ENCODE results near the gene VN1R5. TPM values are rescaled to one million over a fixed set of nuclear protein-coding genes. Genes with fewer than 3 reads are reported as not detected.

The VN1R5 gene
- not detected in 2 replicates for total RNA-seq

GRCh38 chr1:247255772-247256171 lies at the start of gene VN1R5:
Gene VN1R5, plus strand, starts transcription at chr1:247256072.

Other genes with a start within 250 kb of the VN1R5 start
- 3.0 and 4.2 TPM in 2 replicates for gene ZNF695, start 248.0 kb upstream of the VN1R5 start, total RNA-seq
- 2.0 and 2.8 TPM in 2 replicates for gene ZNF670, start 177.3 kb upstream of the VN1R5 start, total RNA-seq
- 4.5 and 5.9 TPM in 2 replicates for gene ZNF669, start 151.7 kb upstream of the VN1R5 start, total RNA-seq
- gene ZNF124, start 84.1 kb upstream of the VN1R5 start, total RNA-seq, result 8.0 and 11.3 TPM in 2 replicates
- gene ZNF496, start 75.8 kb downstream of the VN1R5 start, total RNA-seq, result 34.6 and 43.9 TPM in 2 replicates
- not detected in 2 replicates for gene NLRP3, start 160.1 kb downstream of the VN1R5 start, total RNA-seq
- not detected in 2 replicates for gene OR2B11, start 202.0 kb downstream of the VN1R5 start, total RNA-seq

Measured in bronchus fibroblast of lung (primary cell).